ENCODE results near the gene A2M.

GRCh38 chr12:9104767-9105423 is 10.8 kb downstream of the A2M start:
- TF ChIP-seq L3MBTL2 (IDR thresholded peaks at IDR 0.05) (no peak), FOS (IDR thresholded peaks at IDR 0.05; ENCODE audit: extremely low read depth, insufficient read length) (no peak), ZBTB17 (CRISPR knock-in tag; IDR thresholded peaks at IDR 0.05) (no peak), FOXK2 (conservative IDR thresholded peaks at IDR 0.05 in 1 of 2, IDR thresholded peaks at IDR 0.05 in 1 of 2; ENCODE audit: low read depth in 2 of 2) (no peak), POLR2AphosphoS5 (IDR thresholded peaks at IDR 0.05; ENCODE audit: control insufficient read depth, insufficient read depth, low read depth, low read length) (no peak), STAG1 (CRISPR knock-in tag; IDR thresholded peaks at IDR 0.05; ENCODE audit: borderline replicate concordance) (no peak), TAF1 (IDR thresholded peaks at IDR 0.05; ENCODE audit: control insufficient read depth, extremely low read depth, insufficient read depth, low read length, severe bottlenecking) (no peak), TBP (optimal IDR thresholded peaks at IDR 0.05; ENCODE audit: low read depth, low read length) (no peak), ZNF197 (CRISPR knock-in tag; IDR thresholded peaks at IDR 0.05; ENCODE audit: low read depth) (no peak), FOXA1 (IDR thresholded peaks at IDR 0.05; ENCODE audit: borderline replicate concordance) (no peak), OTX1 (CRISPR knock-in tag; IDR thresholded peaks at IDR 0.05) (no peak), BRCA1 (IDR thresholded peaks at IDR 0.05) (no peak), BRCA1 (CRISPR knock-in tag; IDR thresholded peaks at IDR 0.05) (no peak)

Data from K562 (cell line).